Erythroblast (primary cell): ENCODE measurements around the gene DAB2IP.

Experiments used
- DNase-seq, 2 experiments: peaks; one replicate each; lab custom pipeline; 2025; lab: John Stamatoyannopoulos, UW
- GATA1 ChIP-seq: IDR thresholded peaks from 2 replicates; pipeline ENCODE4 v1.6.1; 2011; ENCODE audit warnings: low read depth, mild to moderate bottlenecking, control low read depth, low read length, moderate library complexity
- POLR2A ChIP-seq: IDR thresholded peaks from 2 replicates; pipeline ENCODE4 v1.6.1; 2011; ENCODE audit warnings: mild to moderate bottlenecking, low read length

Gene DAB2IP

GRCh38 chr9:121684381-121685145 lies 33.1 kb downstream of the DAB2IP start:
- peak; percentile 19 to 45 for DNase-seq
- no peak for TF ChIP-seq POLR2A
- no peak for TF ChIP-seq GATA1

- no peak for TF ChIP-seq POLR2A
- TF ChIP-seq GATA1, result no peak
- no peak for DNase-seq
Measured at GRCh38 chr9:121685146-121685794, 33.8 kb downstream of the DAB2IP start.

GRCh38 chr9:121685795-121686377 lies 34.5 kb downstream of the DAB2IP start:
- DNase-seq, result no peak
- TF ChIP-seq GATA1 (no peak), POLR2A (no peak)

GRCh38 chr9:121686930-121687541 lies 35.6 kb downstream of the DAB2IP start:
- no peak for TF ChIP-seq POLR2A
- TF ChIP-seq GATA1, result no peak
- peak; percentile 65 to 79 for DNase-seq

- TF ChIP-seq POLR2A, result no peak
- DNase-seq, result no peak
Measured at GRCh38 chr9:121688146-121688680, 36.8 kb downstream of the DAB2IP start.

GRCh38 chr9:121688681-121689080 lies 37.2 kb downstream of the DAB2IP start:
- TF ChIP-seq GATA1, result no peak
- no peak for TF ChIP-seq POLR2A

GRCh38 chr9:121689461-121690157 lies 38.2 kb downstream of the DAB2IP start:
- no peak for TF ChIP-seq POLR2A
- TF ChIP-seq GATA1, result no peak
- no peak for DNase-seq

More at GRCh38 chr9:121688681-121689080, 37.2 kb downstream of the DAB2IP start:
- no peak for DNase-seq

GRCh38 chr9:121690316-121690715 lies 38.9 kb downstream of the DAB2IP start:
- DNase-seq, result no peak
- no peak for TF ChIP-seq POLR2A
- TF ChIP-seq GATA1, result no peak

- DNase-seq, result no peak
- no peak for TF ChIP-seq GATA1
- TF ChIP-seq POLR2A, result no peak
Measured at GRCh38 chr9:121690766-121691165, 39.3 kb downstream of the DAB2IP start.

- DNase-seq, result no peak
- TF ChIP-seq POLR2A, result no peak
- no peak for TF ChIP-seq GATA1
Measured at GRCh38 chr9:121691890-121692289, 40.5 kb downstream of the DAB2IP start.

- no peak for TF ChIP-seq GATA1
- no peak for TF ChIP-seq POLR2A
- DNase-seq, result no peak
Measured at GRCh38 chr9:121692606-121693387, 41.4 kb downstream of the DAB2IP start.

- no peak for DNase-seq
- TF ChIP-seq POLR2A, result no peak
- TF ChIP-seq GATA1, result no peak
Measured at GRCh38 chr9:121693388-121693670, 41.9 kb downstream of the DAB2IP start.
